Measurements from ENCODE around the gene XPO6.
"Not testable (repeated sequence)": the region's sequence is repeated elsewhere in the genome, so short reads cannot be mapped to it uniquely, and the experiment has no call there.

The XPO6 gene

DNA sequence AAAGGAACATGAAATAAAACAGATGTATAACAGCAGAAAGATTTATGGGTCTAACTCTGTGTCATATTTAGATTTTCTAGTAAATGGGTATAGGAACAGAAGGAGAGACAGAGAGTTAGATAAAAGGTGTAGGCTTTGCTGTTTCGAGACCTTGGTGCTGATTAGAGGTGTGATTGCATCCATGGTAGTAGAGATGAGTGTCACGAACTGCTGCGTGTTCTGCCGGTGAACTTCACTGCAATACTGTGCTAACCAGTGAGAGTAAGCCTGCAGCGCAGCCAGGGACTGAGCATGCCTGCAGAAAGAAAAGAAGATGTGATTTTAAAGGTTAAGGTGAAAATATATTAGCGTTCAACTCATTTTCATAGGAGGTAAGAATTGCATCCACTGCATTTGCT lies 94.6 kb downstream of the XPO6 start:
- no peak for DNase-seq
- TF ChIP-seq, protein P1, sequence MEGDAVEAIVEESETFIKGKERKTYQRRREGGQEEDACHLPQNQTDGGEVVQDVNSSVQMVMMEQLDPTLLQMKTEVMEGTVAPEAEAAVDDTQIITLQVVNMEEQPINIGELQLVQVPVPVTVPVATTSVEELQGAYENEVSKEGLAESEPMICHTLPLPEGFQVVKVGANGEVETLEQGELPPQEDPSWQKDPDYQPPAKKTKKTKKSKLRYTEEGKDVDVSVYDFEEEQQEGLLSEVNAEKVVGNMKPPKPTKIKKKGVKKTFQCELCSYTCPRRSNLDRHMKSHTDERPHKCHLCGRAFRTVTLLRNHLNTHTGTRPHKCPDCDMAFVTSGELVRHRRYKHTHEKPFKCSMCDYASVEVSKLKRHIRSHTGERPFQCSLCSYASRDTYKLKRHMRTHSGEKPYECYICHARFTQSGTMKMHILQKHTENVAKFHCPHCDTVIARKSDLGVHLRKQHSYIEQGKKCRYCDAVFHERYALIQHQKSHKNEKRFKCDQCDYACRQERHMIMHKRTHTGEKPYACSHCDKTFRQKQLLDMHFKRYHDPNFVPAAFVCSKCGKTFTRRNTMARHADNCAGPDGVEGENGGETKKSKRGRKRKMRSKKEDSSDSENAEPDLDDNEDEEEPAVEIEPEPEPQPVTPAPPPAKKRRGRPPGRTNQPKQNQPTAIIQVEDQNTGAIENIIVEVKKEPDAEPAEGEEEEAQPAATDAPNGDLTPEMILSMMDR (IDR thresholded peaks at IDR 0.05; ENCODE audit: low read depth, low read length, missing control alignments) = no peak
- in situ Hi-C loops (cut with HindIII; ENCODE audit: low pct_ligation_motif_present, low sequenced_read_pairs) = no loop called here
- Histone ChIP-seq H3K27ac (no peak overlapping the region), H3K36me3 (replicated peaks) (peaks cover 73% of the 10 kb centered on the region), H3K27me3 (replicated peaks) (no peaks in the 10 kb centered on the region), H3K4me3 (ENCODE audit: low read depth, low read length) (no peak overlapping the region)

DNA sequence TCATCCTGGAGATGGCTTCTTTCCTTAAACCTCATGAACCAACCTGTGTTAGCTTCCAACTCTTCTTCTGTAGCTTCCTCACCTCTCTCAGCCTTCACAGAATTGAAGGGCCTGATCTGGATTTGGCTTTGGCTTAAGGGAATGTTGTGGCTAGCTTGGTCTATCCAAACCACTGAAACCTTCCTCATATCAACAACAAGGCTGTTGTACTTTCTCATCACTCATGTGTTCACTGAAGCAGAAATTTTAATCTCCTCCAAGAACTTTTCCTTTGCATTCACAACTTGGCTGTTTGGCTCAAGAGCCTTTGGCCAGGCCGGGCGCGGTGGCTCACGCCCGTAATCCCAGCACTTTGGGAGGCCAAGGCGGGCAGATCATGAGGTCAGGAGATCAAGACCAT lies 95.9 kb downstream of the XPO6 start:
- H3K27me3 ChIP-seq (replicated peaks); DNase-seq; H3K27ac ChIP-seq; H3K4me3 ChIP-seq (ENCODE audit: low read depth, low read length); in situ Hi-C loops (cut with HindIII; ENCODE audit: low pct_ligation_motif_present, low sequenced_read_pairs): not testable (repeated sequence)
- H3K36me3 ChIP-seq (replicated peaks) = peaks cover 70% of the 10 kb centered on the region

DNA sequence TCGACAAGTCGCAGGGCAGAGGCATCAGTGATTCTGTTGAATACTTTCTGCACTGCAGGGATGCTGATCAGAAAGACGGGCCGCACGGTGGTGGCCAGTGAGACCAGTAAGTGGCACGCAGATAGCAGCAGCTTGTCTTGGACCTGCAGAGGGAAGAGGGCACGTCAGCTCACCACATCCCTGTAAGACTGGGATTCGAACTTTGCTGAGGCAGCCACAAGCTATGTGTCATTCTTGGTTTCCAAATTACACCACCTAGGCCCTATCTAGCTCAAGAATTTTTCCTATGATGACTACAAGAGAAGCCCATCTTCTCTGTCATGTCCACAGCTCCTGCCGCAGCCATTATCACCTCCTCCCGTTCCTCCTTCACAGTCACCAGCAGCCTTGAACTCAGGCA lies 98.9 kb downstream of the XPO6 start:
- no peak for DNase-seq
- Histone ChIP-seq H3K36me3 (replicated peaks) (peaks cover 68% of the 10 kb centered on the region), H3K27ac (no peak overlapping the region), H3K4me3 (ENCODE audit: low read depth, low read length) (no peak overlapping the region), H3K27me3 (replicated peaks) (no peaks in the 10 kb centered on the region)
- in situ Hi-C loops (cut with HindIII; ENCODE audit: low pct_ligation_motif_present, low sequenced_read_pairs) = no loop called here
- TF ChIP-seq, protein P1 (IDR thresholded peaks at IDR 0.05; ENCODE audit: low read depth, low read length, missing control alignments) = no peak

DNA sequence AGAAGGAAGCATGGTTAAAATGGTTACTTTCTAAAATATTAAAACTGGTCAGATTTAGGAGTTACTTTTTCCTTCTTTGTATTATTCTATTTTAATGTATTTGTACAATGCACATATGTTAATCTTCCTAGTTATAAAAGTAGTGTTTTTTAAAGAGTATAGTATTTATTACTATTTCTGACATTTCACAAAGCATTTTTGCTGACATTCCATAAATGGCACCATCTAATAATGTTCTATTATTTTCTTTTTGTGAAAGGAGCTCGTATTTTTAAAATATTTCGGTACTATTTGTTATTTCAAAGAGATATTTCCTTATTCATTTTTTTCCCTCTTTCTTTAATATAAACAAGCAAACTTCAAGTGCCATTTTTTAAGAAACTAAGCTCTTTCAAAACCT lies 100.8 kb downstream of the XPO6 start:
- peaks cover 69% of the 10 kb centered on the region for H3K36me3 ChIP-seq (replicated peaks)
- TF ChIP-seq, protein P1 (IDR thresholded peaks at IDR 0.05; ENCODE audit: low read depth, low read length, missing control alignments) = no peak
- in situ Hi-C loops (cut with HindIII; ENCODE audit: low pct_ligation_motif_present, low sequenced_read_pairs) = no loop called here

DNA sequence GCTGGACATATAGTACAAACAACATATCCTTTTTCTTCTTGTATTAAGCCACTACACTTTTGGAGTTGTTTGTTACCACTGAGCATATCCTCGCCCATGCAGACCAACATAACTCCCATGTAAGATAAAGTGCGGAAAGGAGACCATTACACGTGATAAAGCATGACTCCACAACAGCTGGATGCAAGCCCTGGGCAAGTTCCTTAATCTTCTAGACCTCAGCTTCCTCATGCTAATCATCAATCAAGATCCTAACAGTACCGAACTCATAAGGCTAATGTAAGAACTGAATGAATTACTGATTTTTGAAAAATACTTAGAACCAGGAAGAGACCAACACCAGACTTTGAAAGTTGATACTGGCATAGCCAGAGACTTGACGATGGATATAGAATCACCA lies 101.3 kb downstream of the XPO6 start:
- H3K27ac ChIP-seq = no peak overlapping the region
- no peaks in the 10 kb centered on the region for H3K27me3 ChIP-seq (replicated peaks)
- TF ChIP-seq, protein P1 (IDR thresholded peaks at IDR 0.05; ENCODE audit: low read depth, low read length, missing control alignments) = no peak
- H3K4me3 ChIP-seq (ENCODE audit: low read depth, low read length) = no peak overlapping the region
- peaks cover 69% of the 10 kb centered on the region for H3K36me3 ChIP-seq (replicated peaks)
- in situ Hi-C loops (cut with HindIII; ENCODE audit: low pct_ligation_motif_present, low sequenced_read_pairs) = no loop called here
- no peak for DNase-seq

More for the DNA sequence above, 100.8 kb downstream of the XPO6 start:
- no peak overlapping the region for H3K27ac ChIP-seq
- no peak for DNase-seq
- H3K27me3 ChIP-seq (replicated peaks) = no peaks in the 10 kb centered on the region
- no peak overlapping the region for H3K4me3 ChIP-seq (ENCODE audit: low read depth, low read length)

DNA sequence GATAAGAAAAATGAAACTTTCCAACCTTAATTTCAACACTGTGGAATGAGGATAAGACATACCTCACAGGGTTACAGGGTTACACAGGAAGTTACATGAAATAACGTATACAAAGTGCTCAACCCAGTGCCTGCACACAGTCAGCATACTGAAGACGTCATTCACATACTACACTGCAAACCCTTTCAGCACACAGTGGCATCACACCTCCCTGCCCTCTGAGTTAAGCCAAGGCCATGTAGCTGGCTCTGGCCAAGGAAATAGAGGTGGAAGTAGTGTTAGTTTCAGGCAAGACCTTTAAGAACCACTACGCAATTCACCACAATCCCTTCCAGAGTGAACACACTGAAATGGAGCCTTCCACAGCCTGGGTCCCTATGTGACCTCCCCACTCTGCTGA lies 101.7 kb downstream of the XPO6 start:
- peak; percentile 12 for DNase-seq
- no peaks in the 10 kb centered on the region for H3K27me3 ChIP-seq (replicated peaks)
- in situ Hi-C loops (cut with HindIII; ENCODE audit: low pct_ligation_motif_present, low sequenced_read_pairs) = no loop called here
- H3K4me3 ChIP-seq (ENCODE audit: low read depth, low read length) = no peak overlapping the region
- peaks cover 67% of the 10 kb centered on the region for H3K36me3 ChIP-seq (replicated peaks)
- no peak overlapping the region for H3K27ac ChIP-seq
- TF ChIP-seq, protein P1 (IDR thresholded peaks at IDR 0.05; ENCODE audit: low read depth, low read length, missing control alignments) = no peak

All from brain microvascular endothelial cell (primary cell).